ENCODE results near the gene POLR2J3.
"Not testable (repeated sequence)": the region's sequence is repeated elsewhere in the genome, so short reads cannot be mapped to it uniquely, and the experiment has no call there.

POLR2J3 gene

DNA sequence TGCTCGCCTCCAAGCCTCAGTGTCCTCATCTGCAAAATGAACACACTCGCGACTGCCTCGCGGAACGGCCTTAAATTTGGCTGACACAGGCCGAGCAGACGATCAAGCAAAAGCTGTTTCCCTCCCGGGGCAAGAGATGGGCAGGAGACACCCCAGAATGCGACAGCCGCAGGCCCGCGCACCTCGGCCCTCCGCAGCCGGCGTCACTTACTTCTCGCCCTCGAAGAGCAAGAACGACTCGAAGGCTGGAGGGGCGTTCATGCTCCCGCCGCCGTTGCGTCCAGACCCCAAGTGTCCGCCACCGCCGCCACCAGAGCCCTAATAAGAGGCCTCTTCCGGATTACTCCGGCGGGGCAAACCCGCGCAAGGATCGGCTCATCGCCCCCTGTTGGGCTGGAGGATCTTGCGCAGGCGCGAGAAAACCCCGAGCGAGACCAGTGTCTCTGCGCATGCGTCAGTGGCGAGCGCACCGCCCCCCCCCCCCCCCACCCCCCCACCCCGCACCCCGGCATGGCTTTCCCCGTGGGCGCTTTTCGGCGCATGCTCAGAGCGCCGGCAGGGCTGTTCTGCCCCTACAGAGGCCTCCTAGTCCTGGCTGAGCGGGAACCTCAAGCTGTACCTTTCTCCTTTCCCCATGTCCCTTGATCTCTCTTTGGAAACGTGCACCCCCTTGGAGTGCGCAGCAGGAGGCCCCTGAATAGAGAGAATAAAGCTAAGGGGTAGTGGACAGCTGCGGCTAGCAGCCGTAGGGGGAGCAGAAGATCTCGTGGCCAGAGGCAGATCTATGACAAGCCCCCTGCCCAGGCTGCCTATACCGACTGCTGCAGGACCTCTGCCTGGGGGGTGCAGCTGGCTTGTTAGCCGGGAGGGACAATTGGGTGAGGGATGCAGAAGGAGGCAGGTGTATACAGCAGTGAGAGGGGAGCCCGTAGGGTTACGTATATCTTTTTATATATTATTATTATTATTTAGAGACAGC is at the start of gene POLR2J3:
Gene POLR2J3 (minus strand): TSS at position 323 of the 979 bp plus-strand sequence. CDS start 62 bp downstream, at position 261.
- not testable (repeated sequence) for DNase-seq

DNA sequence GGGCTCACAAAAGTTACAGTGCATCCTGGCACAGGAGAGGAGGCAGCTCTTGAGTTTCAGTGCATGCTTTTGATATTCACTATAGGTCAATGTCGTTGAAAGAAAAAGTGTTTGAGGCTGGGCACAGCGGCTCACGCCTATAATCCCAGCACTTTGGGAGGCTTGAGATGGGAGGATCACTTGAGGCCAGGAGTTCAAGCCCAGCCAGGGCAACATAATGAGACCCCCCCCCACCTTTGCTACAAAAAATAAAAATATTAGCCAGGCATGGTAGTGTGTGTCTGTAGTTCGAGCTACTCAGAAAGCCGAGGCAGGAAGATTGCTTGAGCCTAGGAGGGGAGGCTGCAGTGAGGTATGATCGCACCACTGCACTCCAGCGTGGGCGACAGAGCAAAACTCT is 45.7 kb upstream of the POLR2J3 start:
- not testable (repeated sequence) for DNase-seq

DNA sequence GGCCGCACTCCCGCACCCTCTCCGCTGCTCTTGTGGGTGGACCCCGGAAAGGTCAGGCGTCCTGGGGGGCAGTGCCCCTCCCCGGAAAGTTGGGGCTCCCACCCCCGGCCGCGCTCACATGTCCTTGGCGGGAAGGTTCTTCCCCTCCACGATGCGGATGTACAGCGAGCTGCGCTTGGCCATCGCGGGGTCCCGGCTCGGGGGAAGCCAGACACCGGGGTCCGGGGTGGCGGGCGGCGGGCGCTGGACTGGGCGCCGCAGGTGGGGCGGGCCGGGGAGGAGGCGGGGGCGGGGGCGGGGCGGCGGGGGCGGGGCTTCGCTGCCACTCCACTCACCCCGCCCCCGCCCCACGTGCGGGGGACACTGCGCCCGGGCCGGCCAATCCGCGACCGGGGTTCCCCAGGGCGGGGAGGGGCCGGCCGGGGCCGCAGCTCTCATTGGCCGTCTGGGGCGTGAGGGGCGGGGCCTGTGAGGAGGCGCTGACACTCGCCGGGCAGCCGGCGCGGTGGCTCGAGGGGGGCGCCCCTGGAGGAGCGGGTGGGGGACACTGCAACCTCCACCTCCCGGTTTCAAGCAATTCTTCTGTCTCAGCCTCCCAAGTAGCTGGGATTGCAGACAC is 44.2 kb upstream of the POLR2J3 start, which contains the start of gene RASA4:
Gene RASA4 (minus strand): TSS at position 250 of the 619 bp plus-strand sequence. CDS start 67 bp downstream, at position 183.
- DNase-seq, result not testable (repeated sequence)

DNA sequence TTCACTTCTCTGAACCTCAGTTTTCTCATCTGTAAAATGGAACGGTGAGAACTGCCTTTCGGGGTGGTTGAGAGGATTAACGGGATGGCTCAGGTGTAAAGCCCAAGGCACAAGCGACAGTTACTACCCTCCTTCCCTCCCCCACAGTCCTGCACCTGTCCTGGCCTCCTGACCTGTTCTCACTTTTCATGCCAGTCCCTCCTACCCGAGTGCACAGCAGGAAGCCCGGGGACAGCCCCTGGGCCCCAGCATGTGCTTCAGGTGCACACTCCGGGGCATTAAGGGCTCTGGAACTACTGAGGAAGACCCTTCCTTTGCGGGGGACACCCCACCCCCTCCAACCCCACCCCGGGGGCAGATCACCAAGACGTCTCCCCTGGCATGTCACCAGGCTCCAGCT is 43.5 kb upstream of the POLR2J3 start:
- not testable (repeated sequence) for DNase-seq

DNA sequence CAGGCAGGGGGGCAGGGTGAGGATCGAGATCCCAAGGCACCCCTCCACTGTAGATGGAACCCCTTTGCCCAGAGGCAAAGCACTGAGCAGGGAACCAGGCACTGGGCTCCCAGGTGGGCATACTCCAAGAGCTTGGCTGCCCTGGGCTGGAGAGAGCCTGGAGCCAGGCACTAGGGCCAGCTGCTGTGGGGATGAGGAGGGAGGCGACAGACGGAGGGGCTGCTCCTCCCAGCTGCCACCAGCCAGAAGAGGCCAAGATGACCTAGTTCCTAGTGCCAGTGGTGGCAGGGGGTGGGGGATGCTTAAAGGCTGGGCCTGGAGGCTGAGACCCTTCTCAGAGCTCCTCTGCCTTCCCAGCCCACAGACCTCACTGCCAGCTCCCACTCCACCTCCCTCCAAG is 42.5 kb upstream of the POLR2J3 start:
- not testable (repeated sequence) for DNase-seq

DNA sequence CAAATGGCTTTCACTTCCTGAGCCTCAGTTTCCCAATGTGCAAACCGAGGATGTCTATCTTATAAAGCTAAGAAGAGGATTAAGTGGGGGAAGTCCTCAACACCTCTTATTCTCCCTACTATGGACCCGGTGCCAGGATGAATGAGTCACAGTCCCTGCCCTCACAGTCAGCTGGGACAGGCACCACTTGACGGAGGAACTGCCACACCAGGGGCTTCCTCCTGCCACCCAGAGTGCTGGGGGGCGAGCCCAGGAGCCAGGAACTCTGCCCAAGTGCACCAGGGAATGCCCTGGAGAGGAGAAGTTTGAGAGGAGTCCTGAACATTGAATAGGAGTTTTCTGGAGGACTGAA is 41.9 kb upstream of the POLR2J3 start:
- not testable (repeated sequence) for DNase-seq

DNA sequence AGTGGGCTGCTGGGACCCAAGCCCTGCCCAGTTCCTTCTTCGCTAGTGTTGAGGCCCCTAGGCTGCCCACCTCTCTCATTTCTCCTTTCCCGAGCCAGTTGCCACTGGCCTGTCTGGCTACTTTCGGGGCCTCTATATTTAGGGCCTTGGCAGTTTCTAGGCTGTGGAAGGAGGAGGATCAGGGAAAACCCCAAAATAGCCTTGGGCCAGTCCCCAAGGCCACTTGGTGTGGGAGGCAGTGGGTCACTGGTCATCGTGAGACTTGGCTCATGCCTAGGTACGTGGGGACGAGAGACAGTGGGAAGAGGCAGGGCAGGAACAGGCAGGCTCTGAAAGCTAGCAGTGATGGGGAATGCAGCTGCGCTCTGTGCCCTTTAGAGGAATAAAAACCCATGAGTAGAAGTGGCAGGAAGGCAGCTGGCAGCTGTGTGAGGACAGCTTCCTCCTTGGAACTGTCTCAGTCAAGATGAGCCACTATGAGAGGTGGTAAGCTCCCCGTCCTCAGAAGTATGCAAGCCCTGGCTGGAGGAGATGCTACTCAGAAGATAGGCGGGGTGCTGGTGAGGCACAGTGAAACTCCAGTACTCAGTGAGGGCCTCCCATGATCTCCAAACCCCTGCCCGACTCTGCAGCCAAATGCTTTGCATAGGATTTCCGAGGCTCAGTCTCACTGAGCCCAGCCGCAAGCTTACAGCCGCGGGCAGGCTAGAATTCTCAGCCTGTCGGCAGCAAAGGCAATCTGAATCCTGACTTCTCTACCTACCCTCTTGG is 41.4 kb upstream of the POLR2J3 start:
- not testable (repeated sequence) for DNase-seq

DNA sequence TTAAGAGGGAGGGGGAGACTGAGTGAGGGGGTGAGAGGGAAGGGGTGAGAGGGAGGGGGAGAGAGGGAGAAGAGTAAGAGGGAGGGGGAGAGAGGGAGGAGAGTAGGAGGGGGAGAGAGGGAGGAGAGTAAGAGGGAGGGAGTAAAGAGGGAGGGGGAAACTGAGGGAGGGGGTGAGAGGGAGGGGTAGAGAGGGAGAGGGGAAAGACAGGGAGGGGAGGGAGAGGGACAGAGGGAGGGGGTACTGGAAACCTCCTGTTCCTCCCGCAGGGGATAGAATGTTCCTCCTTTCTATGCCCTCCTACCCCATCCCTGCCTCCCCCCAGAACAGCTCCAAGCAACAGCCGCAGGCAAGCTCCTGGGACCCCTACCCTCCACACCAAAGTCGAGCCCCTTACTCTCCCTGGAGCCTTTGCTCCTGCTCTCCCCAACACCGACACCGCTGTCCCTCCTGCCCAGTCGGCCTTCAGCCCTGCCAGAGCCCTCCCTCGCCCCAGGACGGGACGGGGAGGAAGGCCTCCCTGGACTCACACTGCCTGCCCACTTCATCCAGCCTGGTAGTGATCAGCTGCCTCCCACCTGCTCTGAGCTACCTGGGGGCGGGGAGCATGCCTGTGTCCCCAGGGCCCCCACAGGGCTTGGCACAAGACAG is 39.4 kb upstream of the POLR2J3 start:
- not testable (repeated sequence) for DNase-seq

DNA sequence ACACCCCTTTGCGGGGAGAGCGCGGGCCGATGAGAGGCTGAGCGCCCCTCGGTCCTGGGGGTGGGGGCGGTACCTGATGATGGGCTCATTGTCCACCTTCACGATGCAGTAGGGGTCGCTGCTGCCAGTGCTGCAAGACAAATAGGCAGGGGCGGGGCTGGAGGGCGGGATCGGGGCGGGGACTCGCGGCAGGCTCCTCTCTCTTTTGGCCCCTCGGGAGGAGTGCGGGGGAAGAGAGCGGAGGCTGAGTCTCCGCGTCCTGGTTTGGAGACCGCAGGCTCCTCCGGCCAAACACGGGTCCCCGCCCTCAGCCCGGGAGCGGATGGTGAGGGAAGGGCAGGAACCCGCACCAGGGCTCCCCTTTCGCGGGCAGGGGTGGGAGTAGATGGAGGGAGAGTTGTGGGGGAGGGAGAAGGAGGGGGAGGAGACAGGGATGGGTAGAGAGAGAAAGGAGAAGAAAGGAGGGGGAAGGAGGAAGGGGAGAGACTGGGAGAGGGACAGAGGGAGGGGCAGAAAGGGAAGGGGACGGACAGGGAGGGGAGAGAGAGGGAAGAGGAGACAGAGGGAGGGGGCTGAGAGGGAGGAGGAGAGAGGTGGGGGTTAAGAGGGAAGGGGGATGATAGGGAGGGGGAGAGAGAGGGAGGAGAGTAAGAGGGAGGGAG is 38.8 kb upstream of the POLR2J3 start:
- DNase-seq, result not testable (repeated sequence)

DNA sequence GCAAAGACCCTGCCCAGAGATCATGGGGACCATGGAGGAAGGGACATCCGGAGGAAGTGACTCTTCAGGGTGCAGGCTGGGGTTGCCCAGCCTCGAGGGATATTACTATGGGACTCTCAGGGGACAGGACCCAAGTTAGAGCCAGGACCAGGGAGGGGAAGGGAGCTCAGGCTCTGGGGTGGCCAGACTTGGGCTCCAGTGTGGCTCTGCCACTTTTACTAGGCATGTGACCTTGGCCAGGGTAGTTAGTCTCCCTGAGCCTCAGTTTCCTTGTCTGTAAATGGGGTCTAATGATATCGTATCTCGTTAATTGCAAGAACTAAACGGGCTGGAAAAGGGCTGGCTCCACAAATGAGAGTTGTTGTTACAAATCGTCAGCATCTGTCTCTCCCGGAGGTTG is 38.1 kb upstream of the POLR2J3 start:
- DNase-seq, result not testable (repeated sequence)

DNA sequence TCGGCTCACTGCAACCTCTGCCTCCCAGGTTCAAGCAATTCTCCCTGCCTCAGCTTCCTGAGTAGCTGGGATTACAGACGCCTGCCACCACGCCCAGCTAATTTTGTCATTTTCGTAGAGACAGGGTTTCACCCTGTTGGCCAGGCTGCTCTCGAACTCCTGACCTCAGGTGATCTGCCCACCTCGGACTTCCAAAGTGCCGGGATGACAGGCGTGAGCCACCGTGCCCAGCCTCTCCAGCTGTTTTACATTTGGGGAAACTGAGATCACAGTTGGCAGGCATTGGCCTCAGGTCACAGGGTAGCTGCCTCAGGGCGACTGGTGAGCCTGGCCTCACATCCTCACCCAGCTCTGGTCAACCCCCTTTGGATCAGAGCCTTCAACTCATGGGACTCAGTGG is 37.4 kb upstream of the POLR2J3 start:
- DNase-seq, result not testable (repeated sequence)

DNA sequence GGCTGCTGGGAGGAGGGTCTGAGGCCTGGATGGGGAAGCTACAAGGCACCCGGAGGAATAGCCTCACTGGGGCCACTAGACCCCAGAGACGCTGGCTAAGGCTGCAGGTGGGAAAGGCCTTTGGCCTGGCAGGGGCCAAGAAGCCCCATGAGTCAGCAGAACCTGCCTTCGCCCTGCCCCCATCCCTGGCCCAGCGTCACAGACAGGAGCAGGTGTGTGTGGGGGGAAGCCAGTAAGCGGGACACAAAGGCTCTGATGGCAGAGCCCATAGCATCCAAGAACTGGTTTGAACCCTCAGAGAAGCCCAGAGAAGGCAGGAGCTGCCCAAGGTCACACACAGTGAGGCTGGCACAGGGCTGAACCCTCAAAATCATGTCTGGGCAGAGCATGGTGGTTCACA is 34.5 kb upstream of the POLR2J3 start:
- DNase-seq, result not testable (repeated sequence)

DNA sequence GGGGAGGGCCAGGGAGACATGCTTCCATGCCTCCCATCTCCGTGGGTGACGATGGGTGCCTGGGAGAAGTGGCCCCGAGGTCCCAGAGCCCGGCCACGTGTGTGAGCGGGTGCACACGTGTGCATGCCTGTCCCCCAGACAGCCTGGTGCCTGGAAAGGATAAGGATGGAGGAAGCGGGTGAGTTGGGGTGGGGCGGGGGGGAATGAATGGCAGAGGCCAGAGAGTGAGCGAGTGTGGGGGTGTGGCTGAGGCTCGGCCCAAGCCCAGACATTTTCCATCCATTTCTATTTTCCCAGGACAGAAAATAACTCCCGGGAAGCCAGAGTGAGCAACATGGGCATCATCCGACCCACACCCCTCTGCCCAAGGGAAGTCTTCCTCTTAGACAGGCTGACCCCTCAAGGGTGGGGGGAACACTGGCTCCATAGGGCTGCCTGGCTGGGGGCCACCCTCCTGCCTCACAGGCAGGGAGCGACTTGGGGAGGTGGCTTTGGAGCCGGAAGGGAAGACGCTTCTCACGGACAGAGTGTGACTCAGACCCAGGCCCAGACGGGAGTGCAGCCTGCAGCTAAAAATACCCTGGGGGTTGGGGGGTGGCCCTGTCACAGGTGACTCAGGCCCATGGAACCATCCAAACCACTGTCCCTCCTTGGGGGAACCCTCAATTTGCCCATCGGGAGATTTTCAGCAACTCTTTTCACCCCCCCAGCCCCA is 32.2 kb upstream of the POLR2J3 start:
- DNase-seq, result not testable (repeated sequence)

DNA sequence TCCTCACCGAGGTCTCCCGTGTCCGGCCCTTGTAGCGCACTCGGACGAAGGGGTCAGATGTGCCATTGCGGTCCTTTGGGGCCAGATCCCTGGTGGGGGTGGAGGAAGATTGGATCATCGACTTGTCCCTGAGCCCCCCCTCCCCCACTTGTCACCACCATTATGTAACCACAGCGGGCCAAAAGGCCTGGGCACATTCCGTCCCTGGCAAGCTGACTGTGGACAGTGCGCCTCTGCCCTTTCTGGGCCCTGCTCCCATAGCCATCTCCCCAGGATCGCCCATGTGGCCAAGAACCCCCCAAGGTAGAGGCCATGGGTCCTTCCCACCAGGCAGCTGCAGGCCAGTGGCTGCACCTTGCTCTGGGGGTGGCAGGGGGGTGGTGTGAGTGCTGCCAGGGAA is 29.9 kb upstream of the POLR2J3 start:
- DNase-seq, result not testable (repeated sequence)

DNA sequence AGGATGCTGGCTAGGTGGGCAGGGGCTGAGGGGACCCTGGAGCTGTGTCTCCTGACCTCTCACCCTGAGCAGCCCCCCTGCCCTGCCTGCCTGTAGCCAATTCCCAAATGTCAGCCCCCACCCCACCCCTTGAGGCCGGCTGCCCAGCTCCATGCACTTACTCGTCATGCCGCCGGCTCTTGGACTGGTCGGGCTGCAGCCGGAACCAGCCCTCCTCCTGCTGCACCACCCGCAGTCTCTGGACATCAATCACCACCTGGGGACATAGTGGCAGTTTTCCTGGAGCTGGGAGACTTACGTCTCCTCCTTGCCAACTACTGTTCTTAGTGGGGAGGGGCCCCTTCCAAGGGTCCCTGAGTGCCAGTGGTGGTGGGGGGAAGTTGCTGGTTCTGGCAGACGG is 27.3 kb upstream of the POLR2J3 start:
- not testable (repeated sequence) for DNase-seq

DNA sequence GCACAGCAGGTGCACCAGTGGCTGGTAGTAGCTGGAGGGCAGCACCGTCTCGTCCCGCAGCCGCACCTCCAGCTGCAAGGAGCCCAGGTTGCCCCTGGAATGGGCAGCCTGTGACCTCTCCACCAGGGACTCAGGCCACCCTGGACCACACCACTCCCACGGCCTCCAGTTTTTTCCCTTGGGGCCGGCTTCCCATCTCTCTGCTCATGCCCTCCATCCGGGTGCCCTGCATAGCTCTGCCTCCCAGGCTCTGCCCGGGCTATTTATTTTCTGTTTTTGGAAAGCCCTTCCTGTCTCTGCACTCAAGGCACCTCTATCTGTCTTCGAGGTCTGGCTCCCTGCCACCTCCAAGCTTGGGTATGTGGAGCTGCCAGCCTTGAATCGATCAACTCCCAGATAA is 23.7 kb upstream of the POLR2J3 start:
- DNase-seq, result not testable (repeated sequence)

DNA sequence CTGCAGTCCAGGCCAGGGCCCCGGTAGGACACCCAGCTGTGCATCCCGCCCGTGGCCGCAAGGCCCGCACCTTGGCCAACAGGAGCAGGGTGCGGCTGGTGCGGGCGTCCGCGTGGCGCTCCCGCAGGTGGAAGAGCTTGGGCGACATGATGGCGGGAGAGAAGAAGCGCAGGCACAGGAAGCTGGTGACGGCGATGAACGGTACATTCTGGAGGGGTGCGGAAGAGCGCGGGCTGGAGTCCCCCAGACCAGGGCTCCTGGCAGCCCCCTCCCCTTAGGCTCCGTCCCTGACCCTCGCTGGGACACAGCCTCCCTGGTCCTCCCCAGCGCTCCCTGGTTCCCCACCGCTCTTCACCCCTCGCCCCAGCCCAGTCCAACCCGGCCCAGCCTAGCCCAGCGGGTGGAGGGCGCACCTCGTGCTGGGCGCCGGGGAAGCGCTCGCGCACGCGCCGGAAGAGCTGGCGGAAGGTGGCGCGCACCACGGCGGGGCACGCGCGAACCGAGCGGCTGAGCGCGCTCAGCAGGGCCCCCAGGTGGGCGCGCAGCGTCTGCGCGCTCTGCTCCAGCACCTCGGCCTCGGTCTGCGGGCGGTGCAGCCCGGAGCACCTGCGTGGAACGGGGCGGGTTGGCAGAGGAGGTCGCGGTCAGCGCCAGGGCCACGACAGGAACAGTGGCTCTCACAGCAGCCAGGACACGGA is 21.4 kb upstream of the POLR2J3 start:
- not testable (repeated sequence) for DNase-seq

DNA sequence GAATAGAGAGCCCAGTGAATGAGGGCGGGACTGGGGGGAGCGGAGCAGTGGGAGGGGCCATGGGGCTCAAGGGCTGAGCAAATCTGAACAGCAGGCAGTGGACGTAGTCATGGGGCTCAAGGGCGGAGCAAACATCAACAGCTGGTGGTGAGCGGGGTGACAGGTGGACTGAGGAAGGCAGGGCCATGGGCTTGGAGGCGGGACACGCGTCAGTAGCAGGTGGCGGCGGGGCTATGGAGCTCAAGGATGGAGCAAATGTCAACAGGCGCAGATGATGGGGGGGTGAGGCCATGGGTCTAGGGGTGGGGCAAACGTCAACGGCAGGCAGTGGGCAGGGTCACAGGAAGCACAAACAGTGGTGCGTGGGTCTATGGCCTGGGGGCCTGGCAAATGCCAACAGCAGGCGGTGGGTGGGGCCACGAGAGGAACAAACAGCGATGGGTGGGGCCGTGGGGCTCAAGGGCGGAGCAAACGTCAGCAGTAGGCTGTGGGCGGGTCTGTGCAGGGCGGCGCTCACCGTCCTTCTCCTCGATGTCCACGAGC is 20.2 kb upstream of the POLR2J3 start:
- DNase-seq, result not testable (repeated sequence)

DNA sequence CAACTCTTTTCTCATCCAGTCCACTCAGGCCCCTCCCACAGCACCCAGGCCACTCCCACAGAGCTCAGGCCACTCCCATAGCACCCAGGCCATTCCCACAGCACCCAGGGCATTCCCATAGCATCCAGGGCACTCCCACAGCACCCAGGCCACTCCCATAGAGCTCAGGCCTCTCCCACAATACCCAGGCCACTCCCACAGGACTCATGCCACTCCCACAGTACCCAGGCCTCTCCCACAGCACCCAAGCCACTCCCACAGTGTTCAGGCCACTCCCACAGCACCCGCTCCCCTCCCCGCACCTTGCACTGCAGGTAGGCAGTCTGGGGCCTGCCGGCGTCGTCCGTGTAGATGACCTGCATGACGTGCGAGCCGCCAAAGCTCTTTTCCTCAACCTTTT is 17.5 kb upstream of the POLR2J3 start:
- DNase-seq, result not testable (repeated sequence)

DNA sequence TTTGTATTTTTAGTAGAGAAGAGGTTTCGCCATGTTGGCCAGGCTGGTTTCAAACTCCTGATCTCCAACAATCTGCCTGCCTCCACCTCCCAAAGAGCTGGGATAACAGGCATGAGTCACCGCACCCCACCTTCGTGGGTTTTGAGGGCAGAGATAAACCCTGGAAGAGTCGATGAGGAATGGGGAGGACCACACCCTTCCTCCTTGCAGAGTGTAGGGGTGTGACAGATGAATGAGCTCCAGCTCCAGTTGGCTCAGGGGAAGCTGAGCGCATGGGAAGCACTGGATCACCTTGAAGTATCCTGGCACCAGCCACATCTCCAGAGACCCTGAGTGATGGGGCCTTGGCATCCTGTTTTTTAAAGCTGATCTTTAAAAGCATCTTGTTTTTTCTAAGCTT is 11.1 kb upstream of the POLR2J3 start:
- not testable (repeated sequence) for DNase-seq
